Measurements from ENCODE around the gene NNT.
A peak's percentile ranks its signal among the peaks of the same experiment; 100 is the strongest.

NNT gene

GRCh38 chr5:43674536-43674935, 71.6 kb downstream of the NNT start:
- TF ChIP-seq POLR2A (IDR thresholded peaks at IDR 0.05; ENCODE audit: low read depth, low read length): no peak
- TF ChIP-seq POU2F2 (IDR thresholded peaks at IDR 0.05; ENCODE audit: low read depth, low read length): no peak
- TF ChIP-seq TAF1 (IDR thresholded peaks at IDR 0.05; ENCODE audit: low read depth, low read length): no peak
- no peak for TF ChIP-seq SPI1 (IDR thresholded peaks at IDR 0.05; ENCODE audit: low read depth, low read length)
- TF ChIP-seq PAX5 (IDR thresholded peaks at IDR 0.05; ENCODE audit: insufficient read depth, low read length, severe bottlenecking): no peak
- TF ChIP-seq POLR2AphosphoS5 (IDR thresholded peaks at IDR 0.05; ENCODE audit: low read depth, low read length): no peak
- DNase-seq (ENCODE audit: insufficient read length, low spot score) (no peak), FAIRE-seq (no peak)

GRCh38 chr5:43675357-43675756, 72.4 kb downstream of the NNT start:
- TF ChIP-seq POLR2A (IDR thresholded peaks at IDR 0.05; ENCODE audit: low read depth, low read length) (no peak), POLR2AphosphoS5 (IDR thresholded peaks at IDR 0.05; ENCODE audit: low read depth, low read length) (no peak), PAX5 (IDR thresholded peaks at IDR 0.05; ENCODE audit: insufficient read depth, low read length, severe bottlenecking) (no peak), POU2F2 (IDR thresholded peaks at IDR 0.05; ENCODE audit: low read depth, low read length) (no peak), SPI1 (IDR thresholded peaks at IDR 0.05; ENCODE audit: low read depth, low read length) (no peak)
- DNase-seq (ENCODE audit: insufficient read length, low spot score) (no peak), FAIRE-seq (no peak)

- peak; percentile 13 for FAIRE-seq
- TF ChIP-seq POU2F2 (IDR thresholded peaks at IDR 0.05; ENCODE audit: low read depth, low read length) (no peak), TAF1 (IDR thresholded peaks at IDR 0.05; ENCODE audit: low read depth, low read length) (no peak), POLR2A (IDR thresholded peaks at IDR 0.05; ENCODE audit: low read depth, low read length) (no peak), POLR2AphosphoS5 (IDR thresholded peaks at IDR 0.05; ENCODE audit: low read depth, low read length) (no peak), SPI1 (IDR thresholded peaks at IDR 0.05; ENCODE audit: low read depth, low read length) (no peak), PAX5 (IDR thresholded peaks at IDR 0.05; ENCODE audit: insufficient read depth, low read length, severe bottlenecking) (no peak)
- DNase-seq (ENCODE audit: insufficient read length, low spot score): no peak
Observed at GRCh38 chr5:43676083-43676840, 73.3 kb downstream of the NNT start.

- FAIRE-seq (no peak), DNase-seq (ENCODE audit: insufficient read length, low spot score) (no peak)
- no peak for TF ChIP-seq POLR2A (IDR thresholded peaks at IDR 0.05; ENCODE audit: low read depth, low read length)
- TF ChIP-seq PAX5 (IDR thresholded peaks at IDR 0.05; ENCODE audit: insufficient read depth, low read length, severe bottlenecking): no peak
- TF ChIP-seq SPI1 (IDR thresholded peaks at IDR 0.05; ENCODE audit: low read depth, low read length): no peak
- TF ChIP-seq POLR2AphosphoS5 (IDR thresholded peaks at IDR 0.05; ENCODE audit: low read depth, low read length): no peak
- no peak for TF ChIP-seq TAF1 (IDR thresholded peaks at IDR 0.05; ENCODE audit: low read depth, low read length)
- no peak for TF ChIP-seq POU2F2 (IDR thresholded peaks at IDR 0.05; ENCODE audit: low read depth, low read length)
Observed at GRCh38 chr5:43677253-43677652, 74.3 kb downstream of the NNT start.

GRCh38 chr5:43679214-43679613, 76.2 kb downstream of the NNT start:
- FAIRE-seq (peak; percentile 58), DNase-seq (ENCODE audit: insufficient read length, low spot score) (no peak)
- TF ChIP-seq POU2F2 (IDR thresholded peaks at IDR 0.05; ENCODE audit: low read depth, low read length) (no peak), SPI1 (IDR thresholded peaks at IDR 0.05; ENCODE audit: low read depth, low read length) (no peak), TAF1 (IDR thresholded peaks at IDR 0.05; ENCODE audit: low read depth, low read length) (no peak), PAX5 (IDR thresholded peaks at IDR 0.05; ENCODE audit: insufficient read depth, low read length, severe bottlenecking) (no peak), POLR2A (IDR thresholded peaks at IDR 0.05; ENCODE audit: low read depth, low read length) (no peak), POLR2AphosphoS5 (IDR thresholded peaks at IDR 0.05; ENCODE audit: low read depth, low read length) (no peak)

- FAIRE-seq: no peak
- TF ChIP-seq POLR2AphosphoS5 (IDR thresholded peaks at IDR 0.05; ENCODE audit: low read depth, low read length) (no peak), POLR2A (IDR thresholded peaks at IDR 0.05; ENCODE audit: low read depth, low read length) (no peak), POU2F2 (IDR thresholded peaks at IDR 0.05; ENCODE audit: low read depth, low read length) (no peak), TAF1 (IDR thresholded peaks at IDR 0.05; ENCODE audit: low read depth, low read length) (no peak), PAX5 (IDR thresholded peaks at IDR 0.05; ENCODE audit: insufficient read depth, low read length, severe bottlenecking) (no peak), SPI1 (IDR thresholded peaks at IDR 0.05; ENCODE audit: low read depth, low read length) (no peak)
- DNase-seq (ENCODE audit: insufficient read length, low spot score): no peak
Observed at GRCh38 chr5:43680286-43680685, 77.3 kb downstream of the NNT start.

GRCh38 chr5:43683884-43684471, 81.0 kb downstream of the NNT start:
- no peak for FAIRE-seq

GRCh38 chr5:43685252-43685950, 82.4 kb downstream of the NNT start:
- no peak for DNase-seq (ENCODE audit: insufficient read length, low spot score)
- TF ChIP-seq SPI1 (IDR thresholded peaks at IDR 0.05; ENCODE audit: low read depth, low read length): no peak
- TF ChIP-seq POLR2AphosphoS5 (IDR thresholded peaks at IDR 0.05; ENCODE audit: low read depth, low read length): no peak
- TF ChIP-seq POLR2A (IDR thresholded peaks at IDR 0.05; ENCODE audit: low read depth, low read length): no peak
- TF ChIP-seq POU2F2 (IDR thresholded peaks at IDR 0.05; ENCODE audit: low read depth, low read length): no peak
- TF ChIP-seq TAF1 (IDR thresholded peaks at IDR 0.05; ENCODE audit: low read depth, low read length): no peak
- no peak for TF ChIP-seq PAX5 (IDR thresholded peaks at IDR 0.05; ENCODE audit: insufficient read depth, low read length, severe bottlenecking)
- FAIRE-seq: no peak

More at GRCh38 chr5:43683884-43684471, 81.0 kb downstream of the NNT start:
- no peak for DNase-seq (ENCODE audit: insufficient read length, low spot score)
- TF ChIP-seq PAX5 (IDR thresholded peaks at IDR 0.05; ENCODE audit: insufficient read depth, low read length, severe bottlenecking) (no peak), POLR2AphosphoS5 (IDR thresholded peaks at IDR 0.05; ENCODE audit: low read depth, low read length) (no peak), POU2F2 (IDR thresholded peaks at IDR 0.05; ENCODE audit: low read depth, low read length) (no peak), TAF1 (IDR thresholded peaks at IDR 0.05; ENCODE audit: low read depth, low read length) (no peak), SPI1 (IDR thresholded peaks at IDR 0.05; ENCODE audit: low read depth, low read length) (no peak), POLR2A (IDR thresholded peaks at IDR 0.05; ENCODE audit: low read depth, low read length) (no peak)

GRCh38 chr5:43687275-43687674, 84.3 kb downstream of the NNT start:
- DNase-seq (ENCODE audit: insufficient read length, low spot score) (no peak), FAIRE-seq (no peak)
- TF ChIP-seq POLR2A (IDR thresholded peaks at IDR 0.05; ENCODE audit: low read depth, low read length) (no peak), SPI1 (IDR thresholded peaks at IDR 0.05; ENCODE audit: low read depth, low read length) (no peak), POLR2AphosphoS5 (IDR thresholded peaks at IDR 0.05; ENCODE audit: low read depth, low read length) (no peak), TAF1 (IDR thresholded peaks at IDR 0.05; ENCODE audit: low read depth, low read length) (no peak), PAX5 (IDR thresholded peaks at IDR 0.05; ENCODE audit: insufficient read depth, low read length, severe bottlenecking) (no peak), POU2F2 (IDR thresholded peaks at IDR 0.05; ENCODE audit: low read depth, low read length) (no peak)

Data from GM12891 (cell line).